Caco-2 (cell line): Measurements from ENCODE around the gene ATP5IF1. TPM values are rescaled to one million over a fixed set of nuclear protein-coding genes. Genes with fewer than 3 reads are reported as not detected.

Source experiments
- BruUV-seq: library from RNA; stranded (reverse); fragments of 400-500 nt; replicated peaks from 2 replicates; lab custom pipeline; 2021; lab: Mats Ljungman, UMichigan
- CTCF ChIA-PET: fragments of 300-600 bp; sonication (Branson Sonifier 250); formaldehyde crosslinking; loops from one replicate; lab custom pipeline; 2022; ENCODE audit warnings: antibody characterized with exemption; lab: Charles Lee
- POLR2A ChIA-PET: fragments of 300-600 bp; sonication (Branson Sonifier 250); formaldehyde crosslinking; loops from one replicate; lab custom pipeline; 2022; ENCODE audit warnings: antibody characterized with exemption; lab: Charles Lee
- DNase-seq, 2 experiments: peaks; one replicate each; pipeline versions ENCODE4 v3.0.0 to v3.0.0-alpha.2; 2020 to 2022
- H3K27me3 ChIP-seq: replicated peaks from 2 replicates; pipeline ENCODE4 v1.6.0; 2011; ENCODE audit warnings: low read length; ENCODE audit not compliant: control insufficient read depth, insufficient read depth
- H3K36me3 ChIP-seq: 2 replicates; pipeline ENCODE4 v1.5.1; 2011; ENCODE audit warnings: low read length; ENCODE audit not compliant: control insufficient read depth, insufficient read depth
- H3K4me1 ChIP-seq: fragments of 250-450 bp; sonication (Bioruptor Pico); 2 replicates; pipeline ENCODE4 v1.5.1; 2020; ENCODE audit warnings: mild to moderate bottlenecking
- H3K4me3 ChIP-seq: 2 replicates; pipeline ENCODE4 v1.5.1; 2011; ENCODE audit warnings: low read depth, mild to moderate bottlenecking, control low read depth, low read length
- H3K9me3 ChIP-seq: fragments of 250-450 bp; sonication (Bioruptor Pico); 2 replicates; pipeline ENCODE4 v1.5.1; 2020; ENCODE audit warnings: mild to moderate bottlenecking, moderate library complexity
- H3K27ac Mint-ChIP-seq: one replicate; pipeline ENCODE4 v1.8.0; 2022; ENCODE audit warnings: mixed read lengths; ENCODE audit not compliant: unreplicated experiment
- H3K27me3 Mint-ChIP-seq: one replicate; pipeline ENCODE4 v1.8.0; 2022; ENCODE audit warnings: mixed read lengths; ENCODE audit not compliant: insufficient read depth, unreplicated experiment
- H3K36me3 Mint-ChIP-seq: one replicate; pipeline ENCODE4 v1.8.0; 2022; ENCODE audit warnings: mild to moderate bottlenecking, mixed read lengths; ENCODE audit not compliant: insufficient read depth, unreplicated experiment
- H3K4me1 Mint-ChIP-seq: one replicate; pipeline ENCODE4 v1.8.0; 2022; ENCODE audit warnings: low read depth, mixed read lengths; ENCODE audit not compliant: unreplicated experiment
- H3K4me3 Mint-ChIP-seq: one replicate; pipeline ENCODE4 v1.8.0; 2022; ENCODE audit warnings: mild to moderate bottlenecking, moderate library complexity, mixed read lengths; ENCODE audit not compliant: unreplicated experiment
- H3K9me3 Mint-ChIP-seq: one replicate; pipeline ENCODE4 v1.8.0; 2022; ENCODE audit warnings: mixed read lengths; ENCODE audit not compliant: unreplicated experiment
- intact Hi-C: fragments of 100-400 bp; cut with micrococcal nuclease; formaldehyde crosslinking; loops from one replicate; pipeline ENCODE4 v1.10.0; 2022; ENCODE audit not compliant: unreplicated experiment
- total RNA-seq: library from RNA; stranded (reverse); gene quantifications from 2 replicates; pipeline ENCODE4 v1.2.3, GENCODE V29; 2022
- TF ChIP-seq, protein P1 (sequence below), 2 experiments: fragments of 200-600 bp in 1 of 2; IDR thresholded peaks; 1 replicate in 1 of 2; 2 replicates in 1 of 2; pipeline versions ENCODE4 v1.5.1 to v1.8.0; 2011 to 2022; ENCODE audit warnings: antibody characterized with exemption in 1 of 2, control low read depth in 1 of 2, inconsistent platforms in 1 of 2, low read depth in 1 of 2, low read length in 1 of 2, mild to moderate bottlenecking in 1 of 2, moderate library complexity in 1 of 2; ENCODE audit not compliant: insufficient read depth in 1 of 2, severe bottlenecking in 1 of 2, unreplicated experiment in 1 of 2

ATP5IF1 gene
- total RNA-seq, 1 experiment from 2014 or later, result 130 TPM

- no peaks in the 10 kb centered on the region; the same call in 1 of the 2 replicates for H3K36me3 ChIP-seq
- TF ChIP-seq, protein P1, sequence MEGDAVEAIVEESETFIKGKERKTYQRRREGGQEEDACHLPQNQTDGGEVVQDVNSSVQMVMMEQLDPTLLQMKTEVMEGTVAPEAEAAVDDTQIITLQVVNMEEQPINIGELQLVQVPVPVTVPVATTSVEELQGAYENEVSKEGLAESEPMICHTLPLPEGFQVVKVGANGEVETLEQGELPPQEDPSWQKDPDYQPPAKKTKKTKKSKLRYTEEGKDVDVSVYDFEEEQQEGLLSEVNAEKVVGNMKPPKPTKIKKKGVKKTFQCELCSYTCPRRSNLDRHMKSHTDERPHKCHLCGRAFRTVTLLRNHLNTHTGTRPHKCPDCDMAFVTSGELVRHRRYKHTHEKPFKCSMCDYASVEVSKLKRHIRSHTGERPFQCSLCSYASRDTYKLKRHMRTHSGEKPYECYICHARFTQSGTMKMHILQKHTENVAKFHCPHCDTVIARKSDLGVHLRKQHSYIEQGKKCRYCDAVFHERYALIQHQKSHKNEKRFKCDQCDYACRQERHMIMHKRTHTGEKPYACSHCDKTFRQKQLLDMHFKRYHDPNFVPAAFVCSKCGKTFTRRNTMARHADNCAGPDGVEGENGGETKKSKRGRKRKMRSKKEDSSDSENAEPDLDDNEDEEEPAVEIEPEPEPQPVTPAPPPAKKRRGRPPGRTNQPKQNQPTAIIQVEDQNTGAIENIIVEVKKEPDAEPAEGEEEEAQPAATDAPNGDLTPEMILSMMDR (IDR thresholded peaks at IDR 0.05; ENCODE audit: insufficient read depth in 1 of 2, low read depth in 1 of 2, low read length in 1 of 2, severe bottlenecking in 1 of 2, unreplicated experiment in 1 of 2), result no peak
- H3K36me3 Mint-ChIP-seq, result peaks cover 42% of the 10 kb centered on the region
Measured at GRCh38 chr1:28229089-28229488, 6.8 kb upstream of the ATP5IF1 start.

DNA sequence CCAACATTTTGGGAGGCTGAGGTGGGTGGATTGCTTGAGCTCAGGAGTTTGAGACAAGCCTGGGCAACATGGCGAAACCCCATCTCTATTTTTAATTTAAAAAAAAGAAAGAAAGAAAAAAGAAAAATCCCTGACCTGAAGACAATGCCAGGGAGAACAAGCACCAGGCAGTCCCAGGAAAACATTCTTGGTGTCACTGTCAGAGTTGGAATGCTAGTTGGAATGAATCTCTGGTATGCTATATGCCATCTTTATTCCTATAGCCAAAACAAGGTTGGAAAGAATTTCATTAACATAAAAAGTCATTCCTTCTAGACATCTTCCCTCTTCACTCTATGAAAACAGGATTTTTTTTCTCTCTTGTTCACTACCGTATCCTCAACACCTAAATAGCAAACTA, 5.9 kb upstream of the ATP5IF1 start:
- intact Hi-C loops, result no loop called here
- no peaks in the 10 kb centered on the region for H3K4me1 Mint-ChIP-seq
- Histone ChIP-seq H3K27me3 (no peaks in the 10 kb centered on the region), H3K4me3 (no peak overlapping the region), H3K9me3 (no peaks in the 10 kb centered on the region), H3K36me3 (no peaks in the 10 kb centered on the region), H3K4me1 (no peaks in the 10 kb centered on the region)
- no peaks in the 10 kb centered on the region for H3K27me3 Mint-ChIP-seq
- CTCF ChIA-PET, result no interaction called here
- peaks cover 38% of the 10 kb centered on the region for H3K36me3 Mint-ChIP-seq
- POLR2A ChIA-PET, result no interaction called here
- H3K27ac Mint-ChIP-seq, result no peak overlapping the region
- TF ChIP-seq, protein P1 (IDR thresholded peaks at IDR 0.05; ENCODE audit: insufficient read depth in 1 of 2, low read depth in 1 of 2, low read length in 1 of 2, severe bottlenecking in 1 of 2, unreplicated experiment in 1 of 2), result no peak
- no peak for DNase-seq
- no peaks in the 10 kb centered on the region for H3K9me3 Mint-ChIP-seq
- BruUV-seq, result no TSS peak
- H3K4me3 Mint-ChIP-seq, result no peak overlapping the region

More at GRCh38 chr1:28229089-28229488, 6.8 kb upstream of the ATP5IF1 start:
- DNase-seq, result no peak
- Histone ChIP-seq H3K4me3 (no peak overlapping the region), H3K4me1 (no peaks in the 10 kb centered on the region), H3K9me3 (no peaks in the 10 kb centered on the region), H3K27me3 (no peaks in the 10 kb centered on the region)
- Mint-ChIP-seq H3K27me3 (no peaks in the 10 kb centered on the region), H3K4me3 (no peak overlapping the region), H3K4me1 (no peaks in the 10 kb centered on the region), H3K9me3 (no peaks in the 10 kb centered on the region), H3K27ac (no peak overlapping the region)
- CTCF ChIA-PET, result no interaction called here
- intact Hi-C loops, result no loop called here
- BruUV-seq, result no TSS peak
- POLR2A ChIA-PET, result no interaction called here

- Mint-ChIP-seq H3K27ac (peak within 1 kb of the TSS; percentile 100), H3K36me3 (peaks cover 17% of the 10 kb centered on the region), H3K4me3 (peak within 1 kb of the TSS; percentile 100), H3K4me1 (no peaks in the 10 kb centered on the region), H3K9me3 (no peaks in the 10 kb centered on the region), H3K27me3 (no peaks in the 10 kb centered on the region)
- no peaks in the 10 kb centered on the region for H3K36me3 ChIP-seq
- peak; percentile 83 to 86 for DNase-seq
- no peaks in the 10 kb centered on the region for H3K27me3 ChIP-seq
- H3K9me3 ChIP-seq, result no peaks in the 10 kb centered on the region
- intact Hi-C loops, result no loop called here
- H3K4me1 ChIP-seq, result no peaks in the 10 kb centered on the region
- POLR2A ChIA-PET, result no interaction called here
- peak within 1 kb of the TSS; percentile 95 for H3K4me3 ChIP-seq
- TF ChIP-seq, protein P1 (IDR thresholded peaks at IDR 0.05; ENCODE audit: insufficient read depth in 1 of 2, low read depth in 1 of 2, low read length in 1 of 2, severe bottlenecking in 1 of 2, unreplicated experiment in 1 of 2), result no peak
- BruUV-seq, result TSS peak; percentile 71
- CTCF ChIA-PET, result no interaction called here
Measured at GRCh38 chr1:28232558-28233263, 3.2 kb upstream of the ATP5IF1 start, which contains the start of gene DNAJC8. Gene DNAJC8 (minus strand): TSS chr1:28233029. CDS start chr1:28232998, 31 bp downstream.
